Endodermal cell (in vitro differentiated cells): ENCODE measurements around the gene HIGD1A. TPM values are rescaled to one million over a fixed set of nuclear protein-coding genes. Genes with fewer than 3 reads are reported as not detected.

Experiments used
- DNase-seq: peaks from one replicate; pipeline ENCODE4 v3.0.0-alpha.2; 2017
- H3K27ac ChIP-seq: 2 replicates; pipeline ENCODE4 v1.5.1; 2013; ENCODE audit warnings: mild to moderate bottlenecking, low read depth, low read length, moderate library complexity
- H3K27me3 ChIP-seq: 2 replicates; pipeline ENCODE4 v1.6.1; 2013; ENCODE audit warnings: mild to moderate bottlenecking, low read length, moderate library complexity; ENCODE audit not compliant: insufficient read depth, control insufficient read depth, poor library complexity, severe bottlenecking
- H3K36me3 ChIP-seq: 2 replicates; pipeline ENCODE4 v1.7.0; 2013; ENCODE audit warnings: mild to moderate bottlenecking, low read length, moderate library complexity; ENCODE audit not compliant: control insufficient read depth, insufficient read depth
- H3K4me1 ChIP-seq: one replicate; pipeline ENCODE4 v1.7.0; 2013; ENCODE audit warnings: low read length; ENCODE audit not compliant: control insufficient read depth, insufficient read depth
- H3K4me3 ChIP-seq: 2 replicates; pipeline ENCODE4 v1.5.1; 2013; ENCODE audit warnings: mild to moderate bottlenecking, low read length, moderate library complexity
- H3K9ac ChIP-seq: 2 replicates; pipeline ENCODE4 v1.6.1; 2013; ENCODE audit warnings: mild to moderate bottlenecking, low read length, moderate library complexity; ENCODE audit not compliant: poor library complexity, severe bottlenecking; ENCODE audit errors: extremely low read depth
- H3K9me3 ChIP-seq: 2 replicates; pipeline ENCODE4 v1.6.1; 2013; ENCODE audit warnings: mild to moderate bottlenecking, low read length, moderate library complexity; ENCODE audit not compliant: control insufficient read depth
- H3K27ac Mint-ChIP-seq: 2 replicates; pipeline ENCODE4 v1.8.0; 2020; ENCODE audit warnings: mixed read lengths
- H3K27me3 Mint-ChIP-seq: 2 replicates; pipeline ENCODE4 v1.8.0; 2021; ENCODE audit warnings: mild to moderate bottlenecking, mixed read lengths; ENCODE audit not compliant: insufficient read depth
- H3K36me3 Mint-ChIP-seq: 2 replicates; pipeline ENCODE4 v1.8.0; 2020; ENCODE audit warnings: low read depth, mixed read lengths
- H3K4me1 Mint-ChIP-seq: 2 replicates; pipeline ENCODE4 v1.8.0; 2020; ENCODE audit warnings: mixed read lengths
- H3K4me3 Mint-ChIP-seq: 2 replicates; pipeline ENCODE4 v1.8.0; 2020; ENCODE audit warnings: mild to moderate bottlenecking, moderate library complexity, mixed read lengths
- H3K9me3 Mint-ChIP-seq: 2 replicates; pipeline ENCODE4 v1.8.0; 2020; ENCODE audit warnings: mild to moderate bottlenecking, mixed read lengths
- CTCF ChIP-seq: fragments of 200-600 bp; sonication (generic); conservative IDR thresholded peaks from 2 replicates; pipeline ENCODE4 v1.5.0; 2021; ENCODE audit warnings: antibody characterized with exemption, mild to moderate bottlenecking
- WGBS, 2 experiments: methylation state at CpG; one replicate each; pipeline versions ENCODE4 v1.1.5 to v1.1.7; 2013; ENCODE audit warnings: missing lambda C conversion rate in 2 of 2, mixed read lengths in 1 of 2; ENCODE audit not compliant: insufficient coverage in 1 of 2, insufficient read length in 1 of 2; 5-methylcytosine and 5-hydroxymethylcytosine counted together
- long read RNA-seq, 4 experiments: library from polyadenylated mRNA in 2 of 4; library from RNA in 1 of 4; library from capped mRNA in 1 of 4; stranded (forward) in 3 of 4; unstranded in 1 of 4; transcript quantifications; one replicate each; pipeline ENCODE4 v2.0.0, GENCODE V29; 2020 to 2021; ENCODE audit warnings: inconsistent platforms in 1 of 4
- polyA plus RNA-seq, 2 experiments: library from polyadenylated mRNA; stranded (reverse); fragments of 50-300 nt; gene quantifications; one replicate each; pipeline ENCODE4 v1.2.3, GENCODE V29; 2013
- total RNA-seq, 2 donors: library from RNA; stranded (reverse); fragmentation: NEBNext Ultra II Directional in 1 of 2; extraction: Animal tissue kit (Norgen Biotek cat#: 25700) in 1 of 2; gene quantifications; 2 replicates in 1 of 2; 3 replicates in 1 of 2; pipeline ENCODE4 v1.2.1, GENCODE V29; 2021

The HIGD1A gene
- 100 to 1,000 TPM; 116 to 121 TPM for total RNA-seq
- polyA plus RNA-seq (2013, experiment 1 of 2), result 179 TPM
- polyA plus RNA-seq (2013, experiment 2 of 2), result 188 TPM
- long read RNA-seq, experiment 1, transcript HIGD1A-201 (4 exons, 1,373 nt), result major isoform, 43 of 72 reads
- long read RNA-seq, experiment 1, transcript HIGD1A-204 (4 exons, 585 nt), result minor isoform, 7 of 72 reads
- long read RNA-seq, experiment 1, partial matches to known transcripts, result 1 of 72 reads
- long read RNA-seq, experiment 1, other reads (novel, unspliced or antisense), result 20 of 72 reads
- long read RNA-seq, experiment 2, transcript HIGD1A-201 (4 exons, 1,373 nt), result major isoform, 356 of 393 reads
- long read RNA-seq, experiment 2, transcript HIGD1A-202 (4 exons, 1,322 nt), result minor isoform, 5 of 393 reads
- long read RNA-seq, experiment 2, transcript HIGD1A-204 (4 exons, 585 nt), result minor isoform, 8 of 393 reads
- long read RNA-seq, experiment 2, transcript HIGD1A-205 (3 exons, 983 nt), result minor isoform, 9 of 393 reads
- long read RNA-seq, experiment 2, partial matches to known transcripts, result 4 of 393 reads
- long read RNA-seq, experiment 2, other reads (novel, unspliced or antisense), result 10 of 393 reads
- long read RNA-seq, experiment 3, transcript HIGD1A-204 (4 exons, 585 nt), result minor isoform, 10 of 464 reads
- long read RNA-seq, experiment 3, transcript HIGD1A-202 (4 exons, 1,322 nt), result minor isoform, 12 of 464 reads
- long read RNA-seq, experiment 3, transcript HIGD1A-201 (4 exons, 1,373 nt), result major isoform, 435 of 464 reads
- long read RNA-seq, experiment 3, partial matches to known transcripts, result 1 of 464 reads
- long read RNA-seq, experiment 3, other reads (novel, unspliced or antisense), result 3 of 464 reads
- long read RNA-seq, experiment 4, transcript HIGD1A-202 (4 exons, 1,322 nt), result minor isoform, 6 of 663 reads
- long read RNA-seq, experiment 4, transcript HIGD1A-205 (3 exons, 983 nt), result minor isoform, 6 of 663 reads
- long read RNA-seq, experiment 4, transcript HIGD1A-201 (4 exons, 1,373 nt), result major isoform, 608 of 663 reads
- long read RNA-seq, experiment 4, transcript HIGD1A-204 (4 exons, 585 nt), result minor isoform, 26 of 663 reads
- long read RNA-seq, experiment 4, partial matches to known transcripts, result 2 of 663 reads
- long read RNA-seq, experiment 4, other reads (novel, unspliced or antisense), result 15 of 663 reads

- Mint-ChIP-seq H3K27me3 (no peaks in the 10 kb centered on the region), H3K4me3 (peak within 1 kb of the TSS; percentile 100), H3K4me1 (peaks cover 34% of the 10 kb centered on the region), H3K36me3 (peaks cover 24% of the 10 kb centered on the region), H3K27ac (peak within 1 kb of the TSS; percentile 98), H3K9me3 (peaks cover 13% of the 10 kb centered on the region)
- peaks cover 37% of the 10 kb centered on the region for H3K36me3 ChIP-seq
- TF ChIP-seq CTCF, result no peak
- H3K4me3 ChIP-seq, result peak within 1 kb of the TSS; percentile 100
- no peaks in the 10 kb centered on the region for H3K27me3 ChIP-seq
- H3K27ac ChIP-seq, result peak within 1 kb of the TSS; percentile 81
- DNase-seq, result peak; percentile 98
- peak within 1 kb of the TSS; percentile 98 for H3K9ac ChIP-seq
- WGBS, 2 experiments, result 0% methylated on average over 1 to 63 of the region's 63 CpGs
- H3K9me3 ChIP-seq, result peaks cover 24% of the 10 kb centered on the region
- peaks cover 8% of the 10 kb centered on the region for H3K4me1 ChIP-seq
Observed at GRCh38 chr3:42804106-42804830, at the start of gene HIGD1A. HIGD1A (minus strand) TSS chr3:42804490; CDS start chr3:42794253, 10,237 bp downstream.

GRCh38 chr3:42853739-42854302 lies 49.5 kb upstream of the HIGD1A start:
- H3K9ac ChIP-seq, result no peak overlapping the region
- no peak for TF ChIP-seq CTCF
- no peak for DNase-seq
- no peaks in the 10 kb centered on the region for H3K9me3 ChIP-seq
- H3K36me3 ChIP-seq, result no peaks in the 10 kb centered on the region
- Mint-ChIP-seq H3K4me1 (no peaks in the 10 kb centered on the region), H3K4me3 (no peak overlapping the region), H3K27ac (no peak overlapping the region), H3K9me3 (no peaks in the 10 kb centered on the region), H3K36me3 (no peaks in the 10 kb centered on the region), H3K27me3 (peaks cover 2% of the 10 kb centered on the region)
- 92 to 93% methylated on average over 3 to 4 of the region's 4 CpGs for WGBS, 2 experiments
- no peak overlapping the region for H3K27ac ChIP-seq
- H3K4me1 ChIP-seq, result no peaks in the 10 kb centered on the region
- no peak overlapping the region for H3K4me3 ChIP-seq
- H3K27me3 ChIP-seq, result no peaks in the 10 kb centered on the region
